GM23338 (cell line): Measurements from ENCODE around the gene HMGCL. TPM values are rescaled to one million over a fixed set of nuclear protein-coding genes. Genes with fewer than 3 reads are reported as not detected.
A peak's percentile ranks its signal among the peaks of the same experiment; 100 is the strongest.

Experiments used
- ATAC-seq: fragments of 200-7000 bp; cut with Tn5 transposase; 3 replicates; pipeline ENCODE4 v1.9.1; 2020
- DNase-seq: peaks from one replicate; pipeline ENCODE4 v3.0.0-alpha.2; 2015; ENCODE audit warnings: low spot score
- H2AFZ ChIP-seq: fragments of 200-600 bp; sonication (generic); 2 replicates; pipeline ENCODE4 v1.8.0; 2016; ENCODE audit warnings: antibody characterized with exemption, mild to moderate bottlenecking, moderate library complexity
- H3F3A ChIP-seq: fragments of 200-600 bp; sonication (generic); replicated peaks from 2 replicates; pipeline ENCODE4 v1.8.0; 2017; ENCODE audit warnings: antibody characterized with exemption, mixed run types, low read depth
- H3K27ac ChIP-seq: fragments of 200-600 bp; sonication (generic); 2 replicates; pipeline ENCODE4 v1.6.1; 2016; ENCODE audit warnings: low read depth
- H3K27me3 ChIP-seq: fragments of 200-600 bp; sonication (generic); 2 replicates; pipeline ENCODE4 v1.8.0; 2016; ENCODE audit warnings: mild to moderate bottlenecking, mixed run types, moderate library complexity; ENCODE audit not compliant: insufficient read depth
- H3K36me3 ChIP-seq: fragments of 200-600 bp; sonication (generic); 2 replicates; pipeline ENCODE4 v1.8.0; 2016; ENCODE audit warnings: mild to moderate bottlenecking; ENCODE audit not compliant: insufficient read depth
- H3K4me1 ChIP-seq: fragments of 200-600 bp; sonication (generic); 2 replicates; pipeline ENCODE4 v1.8.0; 2016; ENCODE audit warnings: mild to moderate bottlenecking, moderate library complexity; ENCODE audit not compliant: insufficient read depth
- H3K4me2 ChIP-seq: fragments of 200-600 bp; sonication (generic); 2 replicates; pipeline ENCODE4 v1.7.1; 2017; ENCODE audit warnings: mixed run types
- H3K4me3 ChIP-seq: fragments of 200-600 bp; sonication (generic); 2 replicates; pipeline ENCODE4 v1.6.1; 2016; ENCODE audit warnings: mixed run types
- H3K79me2 ChIP-seq: fragments of 200-600 bp; sonication (generic); replicated peaks from 2 replicates; pipeline ENCODE4 v1.8.0; 2017; ENCODE audit warnings: mild to moderate bottlenecking; ENCODE audit not compliant: insufficient read depth
- H3K9me2 ChIP-seq: fragments of 200-600 bp; sonication (generic); 2 replicates; pipeline ENCODE4 v1.8.0; 2017; ENCODE audit not compliant: insufficient read depth
- H4K20me1 ChIP-seq: fragments of 200-600 bp; sonication (generic); replicated peaks from 2 replicates; pipeline ENCODE4 v1.8.0; 2017; ENCODE audit warnings: mild to moderate bottlenecking; ENCODE audit not compliant: insufficient read depth
- H3K27ac Mint-ChIP-seq: 2 replicates; pipeline ENCODE4 v1.8.0; 2020; ENCODE audit warnings: inconsistent platforms, mild to moderate bottlenecking, moderate library complexity, mixed read lengths
- H3K27me3 Mint-ChIP-seq: 3 replicates; pipeline ENCODE4 v1.8.0; 2022; ENCODE audit warnings: low read depth, mild to moderate bottlenecking, moderate library complexity, mixed read lengths, inconsistent platforms; ENCODE audit not compliant: insufficient read depth, poor library complexity
- H3K36me3 Mint-ChIP-seq: 3 replicates; pipeline ENCODE4 v1.8.0; 2021; ENCODE audit warnings: low read depth, mild to moderate bottlenecking, inconsistent platforms, moderate library complexity, mixed read lengths
- H3K4me1 Mint-ChIP-seq: 3 replicates; pipeline ENCODE4 v1.8.0; 2020; ENCODE audit warnings: mild to moderate bottlenecking, inconsistent platforms, mixed read lengths
- H3K4me3 Mint-ChIP-seq: 3 replicates; pipeline ENCODE4 v1.8.0; 2021; ENCODE audit warnings: moderate library complexity, mild to moderate bottlenecking, inconsistent platforms, mixed read lengths
- H3K9me3 Mint-ChIP-seq: 3 replicates; pipeline ENCODE4 v1.8.0; 2020; ENCODE audit warnings: moderate library complexity, mild to moderate bottlenecking, inconsistent platforms, mixed read lengths
- CREB1 ChIP-seq: fragments of 250-450 bp; sonication (Bioruptor Pico); IDR thresholded peaks from 2 replicates; pipeline ENCODE4 v1.5.0; 2020; ENCODE audit warnings: low read depth, mild to moderate bottlenecking, moderate library complexity
- EZH2 ChIP-seq: fragments of 200-600 bp; sonication (generic); IDR thresholded peaks from one replicate; pipeline ENCODE4 v1.8.0; 2017; ENCODE audit warnings: antibody characterized with exemption, mild to moderate bottlenecking, low read depth; ENCODE audit not compliant: unreplicated experiment
- NANOG ChIP-seq: IDR thresholded peaks from 2 replicates; pipeline ENCODE4 v1.6.1; 2016; ENCODE audit warnings: antibody characterized with exemption, borderline replicate concordance
- POLR2AphosphoS5 ChIP-seq: IDR thresholded peaks from 2 replicates; pipeline ENCODE4 v1.6.1; 2016; ENCODE audit warnings: antibody characterized with exemption, low read depth
- polyA plus RNA-seq: library from polyadenylated mRNA; unstranded; fragments of >200 nt; fragmentation: Nextera tagmentation; extraction: Ambion mirVana; gene quantifications from 2 replicates; pipeline ENCODE4 v1.2.1, GENCODE V29; 2016
- total RNA-seq: library from RNA; depleted of rRNA; stranded (reverse); fragments of >200 nt; shearing (Covaris generic); gene quantifications from 2 replicates; pipeline ENCODE4 v1.2.3, GENCODE V29; 2014
- TF ChIP-seq, protein P1 (sequence below), 2 experiments: fragments of 200-600 bp in 1 of 2; sonication (generic) in 1 of 2; conservative IDR thresholded peaks; 2 replicates each; pipeline versions ENCODE4 v1.5.1 to v1.6.1; 2016 to 2017; ENCODE audit warnings: antibody characterized with exemption in 2 of 2, low read depth in 2 of 2, mild to moderate bottlenecking in 2 of 2, moderate library complexity in 1 of 2
- TF ChIP-seq, protein P2 (sequence below): fragments of 250-450 bp; sonication (Bioruptor Pico); IDR thresholded peaks from 2 replicates; pipeline ENCODE4 v1.5.0; 2020; ENCODE audit warnings: mild to moderate bottlenecking, moderate library complexity

HMGCL gene
- total and polyA plus RNA-seq, 2 experiments from 2014 or later: 11.6 to 13.7 TPM

- Histone ChIP-seq H3F3A (0 out of 2 replicates have a peak, but pooled peaks cover 8% of the 10 kb centered on the region), H2AFZ (no peak overlapping the region), H3K4me2 (no peak overlapping the region), H3K27ac (no peak overlapping the region), H3K79me2 (no peaks in the 10 kb centered on the region), H3K9me2 (no peaks in the 10 kb centered on the region), H3K36me3 (no peaks in the 10 kb centered on the region), H3K4me1 (peaks cover 7% of the 10 kb centered on the region), H4K20me1 (no peaks in the 10 kb centered on the region), H3K4me3 (no peak overlapping the region), H3K27me3 (peaks cover 14% of the 10 kb centered on the region)
- Mint-ChIP-seq H3K4me1 (peaks cover 4% of the 10 kb centered on the region; the same call in 1 of the 3 replicates), H3K27me3 (peaks cover 19% of the 10 kb centered on the region), H3K4me3 (no peak overlapping the region), H3K36me3 (no peaks in the 10 kb centered on the region), H3K9me3 (no peaks in the 10 kb centered on the region), H3K27ac (no peak overlapping the region)
- no peak for TF ChIP-seq CREB1
- TF ChIP-seq, protein P1, sequence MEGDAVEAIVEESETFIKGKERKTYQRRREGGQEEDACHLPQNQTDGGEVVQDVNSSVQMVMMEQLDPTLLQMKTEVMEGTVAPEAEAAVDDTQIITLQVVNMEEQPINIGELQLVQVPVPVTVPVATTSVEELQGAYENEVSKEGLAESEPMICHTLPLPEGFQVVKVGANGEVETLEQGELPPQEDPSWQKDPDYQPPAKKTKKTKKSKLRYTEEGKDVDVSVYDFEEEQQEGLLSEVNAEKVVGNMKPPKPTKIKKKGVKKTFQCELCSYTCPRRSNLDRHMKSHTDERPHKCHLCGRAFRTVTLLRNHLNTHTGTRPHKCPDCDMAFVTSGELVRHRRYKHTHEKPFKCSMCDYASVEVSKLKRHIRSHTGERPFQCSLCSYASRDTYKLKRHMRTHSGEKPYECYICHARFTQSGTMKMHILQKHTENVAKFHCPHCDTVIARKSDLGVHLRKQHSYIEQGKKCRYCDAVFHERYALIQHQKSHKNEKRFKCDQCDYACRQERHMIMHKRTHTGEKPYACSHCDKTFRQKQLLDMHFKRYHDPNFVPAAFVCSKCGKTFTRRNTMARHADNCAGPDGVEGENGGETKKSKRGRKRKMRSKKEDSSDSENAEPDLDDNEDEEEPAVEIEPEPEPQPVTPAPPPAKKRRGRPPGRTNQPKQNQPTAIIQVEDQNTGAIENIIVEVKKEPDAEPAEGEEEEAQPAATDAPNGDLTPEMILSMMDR (conservative IDR thresholded peaks at IDR 0.05; ENCODE audit: low read depth in 2 of 2): peak; percentile 40 to 51
- ATAC-seq: no peak
- DNase-seq: peak; percentile 27
These were observed 20.9 kb downstream of the HMGCL start for GRCh38 chr1:23804183-23804835.

DNA sequence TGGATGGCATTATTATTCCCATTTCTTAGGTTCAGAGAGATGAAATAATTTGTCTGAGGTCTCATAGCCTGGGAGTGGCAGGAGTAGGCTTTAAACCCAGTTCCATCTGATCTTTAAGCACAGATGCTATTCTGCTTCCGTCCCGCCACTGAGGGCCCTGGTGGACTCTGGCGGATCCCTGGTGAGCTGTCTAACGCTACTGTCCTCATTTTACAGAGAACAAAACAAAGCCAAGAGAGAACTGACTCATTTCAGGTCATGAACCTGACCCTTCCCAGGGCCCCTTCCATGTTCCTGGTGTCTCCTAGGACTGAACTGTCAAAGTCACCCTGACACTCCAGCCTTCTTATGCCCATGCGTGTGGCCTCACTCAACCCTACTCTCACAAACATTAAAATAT lies 21.6 kb downstream of the HMGCL start:
- no peak for DNase-seq
- Mint-ChIP-seq H3K4me1 (peaks cover 10% of the 10 kb centered on the region; the same call in 2 of the 3 replicates), H3K4me3 (no peak overlapping the region), H3K27ac (no peak overlapping the region), H3K9me3 (no peaks in the 10 kb centered on the region), H3K36me3 (peaks cover 2% of the 10 kb centered on the region; the same call in 2 of the 3 replicates), H3K27me3 (peaks cover 24% of the 10 kb centered on the region)
- Histone ChIP-seq H3F3A (peaks cover 11% of the 10 kb centered on the region; the same call in 1 of the 2 replicates), H3K79me2 (no peaks in the 10 kb centered on the region), H3K9me2 (no peaks in the 10 kb centered on the region), H3K4me3 (no peak overlapping the region), H2AFZ (no peak overlapping the region), H3K4me1 (peaks cover 14% of the 10 kb centered on the region), H4K20me1 (0 out of 2 replicates have a peak, but pooled peaks cover 5% of the 10 kb centered on the region), H3K4me2 (no peak overlapping the region), H3K27me3 (peaks cover 14% of the 10 kb centered on the region), H3K36me3 (no peaks in the 10 kb centered on the region), H3K27ac (no peak overlapping the region)
- TF ChIP-seq POLR2AphosphoS5 (no peak), EZH2 (no peak), NANOG (no peak), CREB1 (no peak)
- TF ChIP-seq, protein P2, sequence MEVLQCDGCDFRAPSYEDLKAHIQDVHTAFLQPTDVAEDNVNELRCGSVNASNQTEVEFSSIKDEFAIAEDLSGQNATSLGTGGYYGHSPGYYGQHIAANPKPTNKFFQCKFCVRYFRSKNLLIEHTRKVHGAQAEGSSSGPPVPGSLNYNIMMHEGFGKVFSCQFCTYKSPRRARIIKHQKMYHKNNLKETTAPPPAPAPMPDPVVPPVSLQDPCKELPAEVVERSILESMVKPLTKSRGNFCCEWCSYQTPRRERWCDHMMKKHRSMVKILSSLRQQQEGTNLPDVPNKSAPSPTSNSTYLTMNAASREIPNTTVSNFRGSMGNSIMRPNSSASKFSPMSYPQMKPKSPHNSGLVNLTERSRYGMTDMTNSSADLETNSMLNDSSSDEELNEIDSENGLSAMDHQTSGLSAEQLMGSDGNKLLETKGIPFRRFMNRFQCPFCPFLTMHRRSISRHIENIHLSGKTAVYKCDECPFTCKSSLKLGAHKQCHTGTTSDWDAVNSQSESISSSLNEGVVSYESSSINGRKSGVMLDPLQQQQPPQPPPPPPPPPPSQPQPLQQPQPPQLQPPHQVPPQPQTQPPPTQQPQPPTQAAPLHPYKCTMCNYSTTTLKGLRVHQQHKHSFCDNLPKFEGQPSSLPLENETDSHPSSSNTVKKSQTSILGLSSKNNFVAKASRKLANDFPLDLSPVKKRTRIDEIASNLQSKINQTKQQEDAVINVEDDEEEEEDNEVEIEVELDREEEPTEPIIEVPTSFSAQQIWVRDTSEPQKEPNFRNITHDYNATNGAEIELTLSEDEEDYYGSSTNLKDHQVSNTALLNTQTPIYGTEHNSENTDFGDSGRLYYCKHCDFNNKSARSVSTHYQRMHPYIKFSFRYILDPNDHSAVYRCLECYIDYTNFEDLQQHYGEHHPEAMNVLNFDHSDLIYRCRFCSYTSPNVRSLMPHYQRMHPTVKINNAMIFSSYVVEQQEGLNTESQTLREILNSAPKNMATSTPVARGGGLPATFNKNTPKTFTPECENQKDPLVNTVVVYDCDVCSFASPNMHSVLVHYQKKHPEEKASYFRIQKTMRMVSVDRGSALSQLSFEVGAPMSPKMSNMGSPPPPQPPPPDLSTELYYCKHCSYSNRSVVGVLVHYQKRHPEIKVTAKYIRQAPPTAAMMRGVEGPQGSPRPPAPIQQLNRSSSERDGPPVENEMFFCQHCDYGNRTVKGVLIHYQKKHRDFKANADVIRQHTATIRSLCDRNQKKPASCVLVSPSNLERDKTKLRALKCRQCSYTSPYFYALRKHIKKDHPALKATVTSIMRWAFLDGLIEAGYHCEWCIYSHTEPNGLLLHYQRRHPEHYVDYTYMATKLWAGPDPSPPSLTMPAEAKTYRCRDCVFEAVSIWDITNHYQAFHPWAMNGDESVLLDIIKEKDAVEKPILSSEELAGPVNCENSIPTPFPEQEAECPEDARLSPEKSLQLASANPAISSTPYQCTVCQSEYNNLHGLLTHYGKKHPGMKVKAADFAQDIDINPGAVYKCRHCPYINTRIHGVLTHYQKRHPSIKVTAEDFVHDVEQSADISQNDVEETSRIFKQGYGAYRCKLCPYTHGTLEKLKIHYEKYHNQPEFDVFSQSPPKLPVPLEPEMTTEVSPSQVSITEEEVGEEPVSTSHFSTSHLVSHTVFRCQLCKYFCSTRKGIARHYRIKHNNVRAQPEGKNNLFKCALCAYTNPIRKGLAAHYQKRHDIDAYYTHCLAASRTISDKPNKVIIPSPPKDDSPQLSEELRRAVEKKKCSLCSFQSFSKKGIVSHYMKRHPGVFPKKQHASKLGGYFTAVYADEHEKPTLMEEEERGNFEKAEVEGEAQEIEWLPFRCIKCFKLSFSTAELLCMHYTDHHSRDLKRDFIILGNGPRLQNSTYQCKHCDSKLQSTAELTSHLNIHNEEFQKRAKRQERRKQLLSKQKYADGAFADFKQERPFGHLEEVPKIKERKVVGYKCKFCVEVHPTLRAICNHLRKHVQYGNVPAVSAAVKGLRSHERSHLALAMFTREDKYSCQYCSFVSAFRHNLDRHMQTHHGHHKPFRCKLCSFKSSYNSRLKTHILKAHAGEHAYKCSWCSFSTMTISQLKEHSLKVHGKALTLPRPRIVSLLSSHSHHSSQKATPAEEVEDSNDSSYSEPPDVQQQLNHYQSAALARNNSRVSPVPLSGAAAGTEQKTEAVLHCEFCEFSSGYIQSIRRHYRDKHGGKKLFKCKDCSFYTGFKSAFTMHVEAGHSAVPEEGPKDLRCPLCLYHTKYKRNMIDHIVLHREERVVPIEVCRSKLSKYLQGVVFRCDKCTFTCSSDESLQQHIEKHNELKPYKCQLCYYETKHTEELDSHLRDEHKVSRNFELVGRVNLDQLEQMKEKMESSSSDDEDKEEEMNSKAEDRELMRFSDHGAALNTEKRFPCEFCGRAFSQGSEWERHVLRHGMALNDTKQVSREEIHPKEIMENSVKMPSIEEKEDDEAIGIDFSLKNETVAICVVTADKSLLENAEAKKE (CRISPR knock-in tag): no peak
- TF ChIP-seq, protein P1 (conservative IDR thresholded peaks at IDR 0.05; ENCODE audit: low read depth in 2 of 2): no peak
- ATAC-seq: no peak
